Ammon's horn (tissue), 1 donor: Measurements from ENCODE around the gene FRS2.
A peak's percentile ranks its signal among the peaks of the same experiment; 100 is the strongest.

Experiments
- DNase-seq: peaks from one replicate; pipeline ENCODE4 v3.0.0-alpha.2; 2016; ENCODE audit warnings: low spot score

The FRS2 gene

DNA sequence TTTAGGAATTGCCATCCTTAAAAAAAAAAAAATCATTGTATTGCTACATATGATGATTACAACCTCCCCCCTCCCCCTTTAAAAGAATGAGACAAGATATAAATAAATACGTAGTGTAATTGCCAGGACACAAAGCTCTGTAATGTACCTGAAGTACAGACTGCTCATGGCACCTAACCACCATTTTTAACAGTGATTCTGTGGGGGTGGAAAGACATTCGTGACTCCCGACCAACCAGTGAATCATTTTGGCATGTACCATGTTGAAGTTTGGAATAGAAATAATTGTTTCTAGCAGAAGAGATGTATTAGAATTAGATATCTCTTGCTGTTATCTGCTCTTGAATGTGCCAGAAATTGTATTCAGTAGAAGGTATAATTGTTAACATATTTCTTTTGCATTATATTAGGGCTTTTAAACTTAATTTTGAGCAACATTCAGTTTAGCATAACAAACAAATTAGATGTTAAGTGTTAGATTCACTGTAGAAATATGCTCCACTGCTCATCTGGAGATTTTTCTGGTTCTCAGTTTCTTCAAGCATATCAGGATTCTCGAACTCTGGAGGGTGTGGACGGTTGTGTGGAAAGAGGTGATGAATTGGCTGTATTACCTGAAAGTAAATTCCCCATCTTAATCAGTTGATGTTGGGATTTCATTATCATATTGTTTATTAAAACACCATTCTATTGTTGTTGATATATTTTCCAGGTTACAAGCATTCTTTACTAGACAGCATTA lies 31.1 kb downstream of the FRS2 start:
- DNase-seq: peak; percentile 11

GRCh38 chr12:69502345-69503081 lies 32.3 kb downstream of the FRS2 start:
- DNase-seq: no peak

GRCh38 chr12:69508091-69508490 lies 37.9 kb downstream of the FRS2 start:
- DNase-seq: no peak

- no peak for DNase-seq
These were observed 38.4 kb downstream of the FRS2 start for GRCh38 chr12:69508621-69509020.

GRCh38 chr12:69509308-69509736 lies 39.1 kb downstream of the FRS2 start:
- no peak for DNase-seq

DNA sequence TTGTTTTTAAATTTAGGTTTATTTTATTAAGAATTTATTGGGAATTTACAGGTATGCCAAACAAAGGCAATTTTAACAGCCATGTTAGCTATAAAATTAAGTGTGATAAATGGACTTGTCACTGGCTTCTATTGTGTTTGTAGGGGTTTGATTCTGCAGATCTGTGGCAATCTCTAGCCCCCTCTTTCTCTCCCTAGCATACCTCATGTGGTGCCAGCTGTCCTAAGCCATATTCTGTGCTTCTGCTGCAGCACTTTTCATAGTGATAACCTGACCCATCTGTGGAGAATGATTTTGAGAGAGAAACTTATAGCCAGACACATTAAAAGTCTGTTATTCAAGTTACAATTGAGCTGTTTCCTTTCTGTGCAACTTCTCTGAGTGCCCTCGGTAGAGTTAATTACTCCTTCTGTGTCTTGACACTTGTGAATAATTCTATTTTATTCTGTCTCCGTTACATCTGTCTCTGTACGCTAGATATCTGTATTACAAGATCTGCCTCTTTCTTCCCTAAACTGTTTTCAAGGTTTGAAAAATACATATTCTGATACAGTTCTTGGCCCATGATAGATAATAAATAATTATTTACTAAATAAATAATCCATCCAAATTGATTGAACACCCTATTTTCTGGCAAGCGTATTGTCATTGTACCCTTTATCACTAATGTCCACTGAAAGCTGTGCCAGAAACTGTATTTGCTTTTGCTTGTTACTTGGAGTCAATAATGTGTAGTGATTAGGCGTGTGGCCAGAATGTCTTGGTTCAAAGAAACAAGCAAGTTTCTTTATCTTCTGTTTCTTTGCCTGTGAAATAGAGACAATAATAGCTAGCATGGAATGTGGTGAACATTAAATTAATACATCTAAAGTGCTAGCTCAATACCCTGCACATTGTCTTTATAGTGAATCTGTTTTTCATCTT lies 40.0 kb downstream of the FRS2 start:
- peak; percentile 11 for DNase-seq

GRCh38 chr12:69511016-69511415 lies 40.8 kb downstream of the FRS2 start:
- no peak for DNase-seq

DNA sequence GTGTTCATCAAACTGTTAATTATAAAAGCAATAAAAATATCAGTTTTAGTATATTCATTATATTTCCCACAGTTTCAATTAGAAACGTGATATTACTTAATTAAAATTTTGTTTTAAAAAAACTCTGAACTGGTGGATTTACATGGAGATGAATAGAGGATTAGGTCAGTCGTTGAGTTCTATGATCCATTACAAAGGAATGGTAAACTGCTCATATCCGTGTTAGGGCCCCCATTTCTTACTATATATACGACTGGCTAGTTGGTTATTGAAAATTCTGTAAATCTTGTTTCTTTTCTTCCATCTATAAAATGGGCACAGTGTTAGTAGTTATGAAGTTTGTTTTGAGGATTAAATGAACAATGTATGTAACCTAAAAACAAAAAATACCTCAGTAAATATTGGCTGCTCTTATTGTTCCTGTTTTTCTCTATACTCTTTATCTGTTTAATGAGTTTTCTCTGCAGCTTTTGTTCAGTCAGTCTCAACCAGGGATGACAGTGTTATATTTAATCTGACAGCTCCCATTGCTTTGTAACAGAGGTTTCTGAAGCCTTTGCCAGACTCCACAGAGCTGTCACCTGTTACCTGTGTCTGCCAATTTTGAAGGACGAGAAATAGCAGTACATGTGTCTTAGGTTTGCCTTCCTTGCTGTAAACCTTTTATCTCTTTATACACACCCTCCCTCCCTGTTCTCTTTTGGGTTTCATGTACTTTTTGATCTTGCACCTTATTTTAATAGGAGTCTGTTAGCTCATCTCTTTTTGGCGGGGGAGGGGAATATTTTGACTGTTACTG lies 41.5 kb downstream of the FRS2 start:
- DNase-seq: no peak

DNA sequence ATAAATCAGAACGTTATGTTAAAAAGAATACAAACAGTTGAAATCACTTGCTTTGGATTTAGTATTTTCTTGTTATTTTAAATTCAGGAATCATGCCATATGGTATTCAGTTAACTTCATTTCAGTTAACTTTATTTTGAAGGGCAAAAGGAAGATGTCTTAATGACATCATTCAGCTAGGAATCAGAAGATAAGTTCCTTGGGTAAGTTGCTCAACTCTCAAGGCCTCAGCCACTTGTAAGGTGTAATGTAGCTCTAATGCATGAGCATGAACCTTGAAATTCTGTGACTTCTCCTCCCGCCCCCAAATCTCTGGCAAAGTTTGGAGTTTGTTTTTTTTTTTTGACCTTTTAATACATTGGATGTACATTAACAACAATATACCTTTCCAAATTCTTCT lies 42.6 kb downstream of the FRS2 start:
- no peak for DNase-seq

DNA sequence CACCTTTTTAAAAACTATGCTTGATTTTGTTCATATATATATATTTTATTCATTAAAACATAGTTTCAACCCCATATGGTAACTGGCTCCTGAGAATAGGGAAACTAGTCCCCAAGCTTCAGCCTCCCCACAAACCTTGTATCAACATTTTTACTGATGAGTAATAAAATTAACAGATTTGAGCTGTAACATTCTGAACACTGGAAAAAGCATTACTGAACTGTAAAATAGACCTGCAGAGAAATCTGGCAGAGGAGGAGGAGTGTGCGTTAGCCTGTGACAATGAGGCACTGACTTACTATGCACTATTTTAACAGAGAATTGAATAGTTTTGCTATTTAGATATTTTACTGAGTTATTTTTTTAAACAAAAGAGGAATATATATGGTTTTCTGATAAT lies 43.1 kb downstream of the FRS2 start:
- peak; percentile 45 for DNase-seq

GRCh38 chr12:69514111-69514510 lies 43.9 kb downstream of the FRS2 start:
- DNase-seq: peak; percentile 52

GRCh38 chr12:69514845-69515244 lies 44.7 kb downstream of the FRS2 start:
- no peak for DNase-seq

DNA sequence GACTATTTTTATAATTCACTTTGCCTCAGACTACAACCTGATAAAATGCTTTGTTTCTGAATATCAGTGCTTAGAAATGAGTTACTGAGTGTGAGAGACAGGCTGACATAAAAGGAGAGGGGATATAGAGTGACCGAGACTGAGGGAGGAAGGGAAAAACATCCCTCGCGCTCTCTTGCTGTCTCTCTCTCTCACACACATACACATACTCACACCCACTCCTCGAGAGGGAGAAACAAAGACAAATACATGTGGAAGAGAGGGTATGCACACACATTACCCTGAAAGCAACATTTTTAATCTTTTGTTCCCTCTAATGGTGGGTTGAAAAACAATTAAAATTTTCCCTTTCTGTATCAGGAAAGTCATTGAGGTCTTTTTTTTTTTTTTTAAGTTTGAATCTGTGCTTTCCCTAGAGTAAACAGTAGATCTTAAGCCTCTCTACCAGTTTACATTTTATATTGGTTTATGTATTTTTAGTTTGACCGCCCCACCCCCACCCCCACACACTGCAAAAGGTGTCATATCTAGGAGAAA lies 45.3 kb downstream of the FRS2 start:
- DNase-seq: no peak

DNA sequence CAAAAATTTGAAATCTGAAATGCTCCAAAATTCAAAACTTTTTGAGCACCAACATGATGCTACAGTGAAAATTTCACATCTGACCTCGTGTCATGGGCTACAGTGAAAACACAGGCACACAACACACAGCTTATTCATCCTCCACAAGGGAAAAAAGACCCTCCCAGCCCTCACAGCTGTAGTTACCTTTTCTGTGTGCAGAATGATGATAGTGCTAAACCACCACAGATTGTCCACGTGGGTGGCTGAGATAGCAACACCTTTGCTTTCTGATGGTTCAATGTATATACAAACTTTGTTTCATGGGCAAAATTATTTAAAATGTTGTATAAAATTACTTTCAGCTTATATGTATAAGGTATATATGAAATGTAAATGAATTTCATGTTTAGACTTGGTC lies 46.8 kb downstream of the FRS2 start:
- DNase-seq: no peak

- DNase-seq: no peak
These were observed 47.2 kb downstream of the FRS2 start for GRCh38 chr12:69517406-69517805.

- DNase-seq: no peak
These were observed 49.7 kb downstream of the FRS2 start for GRCh38 chr12:69519871-69520270.

- no peak for DNase-seq
These were observed 53.5 kb downstream of the FRS2 start for GRCh38 chr12:69523433-69524330.

GRCh38 chr12:69524331-69524630 lies 54.1 kb downstream of the FRS2 start:
- no peak for DNase-seq

DNA sequence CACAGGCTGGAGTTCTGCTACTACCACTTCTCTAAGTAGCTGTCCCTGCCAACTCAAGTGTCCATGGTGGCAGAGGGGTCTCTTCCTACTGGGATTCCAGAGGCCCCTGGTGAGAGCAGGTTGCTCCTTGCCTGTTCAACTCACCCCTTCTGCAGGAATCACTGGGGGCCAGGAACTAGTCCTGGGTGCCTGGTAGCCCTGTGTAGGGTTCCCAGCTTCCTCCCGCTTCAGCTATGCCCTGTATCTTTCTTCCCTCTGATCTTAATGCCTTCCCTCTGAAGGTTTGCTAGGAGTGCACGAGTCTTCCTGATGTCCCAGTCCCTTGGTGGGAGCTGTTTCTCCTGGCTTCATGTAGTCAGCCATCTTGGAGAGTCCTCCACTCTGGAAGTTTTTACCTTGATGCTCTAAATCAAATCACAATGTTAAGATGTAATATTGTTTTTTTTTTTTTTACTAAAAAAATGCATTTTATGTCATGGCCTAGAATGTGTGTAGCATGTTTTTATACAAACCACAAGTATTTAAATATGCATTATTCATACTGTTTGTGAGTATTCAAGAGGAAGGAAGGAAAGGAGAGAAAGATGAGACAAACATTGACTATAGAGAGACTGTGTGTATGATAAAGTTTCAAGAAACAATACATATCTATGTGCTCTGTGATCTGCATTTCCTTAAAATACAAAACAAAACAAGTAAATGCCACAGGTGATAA lies 54.7 kb downstream of the FRS2 start:
- no peak for DNase-seq
